Activated T-helper 2 cell treated with anti-CD3 and anti-CD28 coated beads, Interferon-gamma antibody, Interleukin-2, Interleukin-4, amounts not matched to agents 10 μg/mL and 5 μg/mL and 100 μg/mL, durations not matched to agents 14 hours and 24 hours and 36 hours (primary cell): Measurements from ENCODE around the gene IL1RAPL1. TPM values are rescaled to one million over a fixed set of nuclear protein-coding genes. Genes with fewer than 3 reads are reported as not detected.

Source experiments
- DNase-seq: peaks from one replicate; pipeline ENCODE4 v3.0.0; 2021; ENCODE audit warnings: low spot score
- H3K27ac Mint-ChIP-seq: one replicate; pipeline ENCODE4 v1.8.0; 2021; ENCODE audit warnings: mixed read lengths
- H3K27me3 Mint-ChIP-seq: one replicate; pipeline ENCODE4 v1.8.0; 2021; ENCODE audit warnings: low read depth, mixed read lengths
- H3K36me3 Mint-ChIP-seq: one replicate; pipeline ENCODE4 v1.8.0; 2021; ENCODE audit warnings: low read depth, mixed read lengths
- H3K4me1 Mint-ChIP-seq: one replicate; pipeline ENCODE4 v1.8.0; 2021; ENCODE audit warnings: low read depth, mixed read lengths
- H3K4me3 Mint-ChIP-seq: one replicate; pipeline ENCODE4 v1.8.0; 2021; ENCODE audit warnings: low read depth, mild to moderate bottlenecking, moderate library complexity, mixed read lengths
- H3K9me3 Mint-ChIP-seq: one replicate; pipeline ENCODE4 v1.8.0; 2021; ENCODE audit warnings: mixed read lengths
- intact Hi-C: fragments of 100-400 bp; cut with micrococcal nuclease; formaldehyde crosslinking; loops from one replicate; pipeline ENCODE4 v1.15.1; 2023
- total RNA-seq: library from RNA; stranded (reverse); gene quantifications from 2 replicates; pipeline ENCODE4 v1.2.3, GENCODE V29; 2022

IL1RAPL1 gene
- total RNA-seq, 1 donor from 2014 or later: not detected

- H3K9me3 Mint-ChIP-seq: peaks cover 15% of the 10 kb centered on the region
- no peaks in the 10 kb centered on the region for H3K4me1 Mint-ChIP-seq
- no peaks in the 10 kb centered on the region for H3K27me3 Mint-ChIP-seq
- no peak for DNase-seq
- H3K36me3 Mint-ChIP-seq: no peaks in the 10 kb centered on the region
- H3K27ac Mint-ChIP-seq: no peak overlapping the region
- no peak overlapping the region for H3K4me3 Mint-ChIP-seq
- intact Hi-C loops: no loop called here
Observed at GRCh38 chrX:28651186-28651585, 63.9 kb downstream of the IL1RAPL1 start.

DNA sequence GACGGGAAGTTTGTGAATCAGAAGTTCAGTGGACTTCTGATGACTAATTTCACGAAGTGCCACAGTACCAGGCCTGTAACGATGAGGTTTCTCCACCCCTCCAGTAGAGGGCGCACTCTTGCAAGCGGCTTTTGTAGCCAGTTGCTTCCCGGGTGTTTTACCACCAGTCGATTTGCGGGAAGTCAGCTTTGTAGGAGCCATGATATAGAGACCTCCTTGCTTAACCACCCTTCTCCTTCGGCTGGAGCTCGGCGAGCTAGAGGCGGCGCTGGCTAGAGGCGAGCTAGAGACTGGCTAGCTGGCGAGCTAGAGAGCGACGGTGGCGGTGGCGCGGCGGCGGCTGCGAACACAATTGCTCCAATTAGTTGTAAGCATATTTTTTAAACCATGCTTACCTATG is 72.0 kb downstream of the IL1RAPL1 start:
- Mint-ChIP-seq H3K4me3 (no peak overlapping the region), H3K27ac (no peak overlapping the region), H3K4me1 (no peaks in the 10 kb centered on the region), H3K36me3 (no peaks in the 10 kb centered on the region), H3K27me3 (no peaks in the 10 kb centered on the region), H3K9me3 (no peaks in the 10 kb centered on the region)
- DNase-seq: no peak
- intact Hi-C loops: no loop called here

DNA sequence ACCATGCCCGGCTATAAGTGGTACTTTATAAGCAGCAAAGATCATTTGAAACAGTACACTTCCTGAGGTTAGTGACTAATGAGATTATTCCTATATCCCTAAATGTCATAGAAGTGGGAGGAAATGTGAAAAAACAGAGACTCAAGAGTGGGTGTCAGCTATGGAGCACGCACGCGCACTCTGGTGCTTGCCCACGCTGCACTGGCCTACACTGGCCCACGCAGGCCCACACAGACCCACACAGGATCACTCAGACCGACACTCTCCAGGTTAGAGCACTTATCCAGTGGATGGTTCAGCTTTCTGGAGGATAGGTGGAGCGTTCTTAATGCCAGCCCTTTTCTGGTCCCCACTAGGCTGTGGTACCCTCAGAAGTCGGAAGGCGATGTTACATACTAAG is 78.5 kb downstream of the IL1RAPL1 start:
- no peaks in the 10 kb centered on the region for H3K9me3 Mint-ChIP-seq
- H3K36me3 Mint-ChIP-seq: no peaks in the 10 kb centered on the region
- intact Hi-C loops: no loop called here
- no peaks in the 10 kb centered on the region for H3K27me3 Mint-ChIP-seq
- no peak overlapping the region for H3K27ac Mint-ChIP-seq
- H3K4me3 Mint-ChIP-seq: no peak overlapping the region
- DNase-seq: no peak
- H3K4me1 Mint-ChIP-seq: no peaks in the 10 kb centered on the region

GRCh38 chrX:28668303-28668702 is 81.1 kb downstream of the IL1RAPL1 start:
- Mint-ChIP-seq H3K4me3 (no peak overlapping the region), H3K27me3 (no peaks in the 10 kb centered on the region), H3K36me3 (no peaks in the 10 kb centered on the region), H3K9me3 (no peaks in the 10 kb centered on the region), H3K27ac (no peak overlapping the region), H3K4me1 (no peaks in the 10 kb centered on the region)
- intact Hi-C loops: no loop called here
- DNase-seq: no peak

DNA sequence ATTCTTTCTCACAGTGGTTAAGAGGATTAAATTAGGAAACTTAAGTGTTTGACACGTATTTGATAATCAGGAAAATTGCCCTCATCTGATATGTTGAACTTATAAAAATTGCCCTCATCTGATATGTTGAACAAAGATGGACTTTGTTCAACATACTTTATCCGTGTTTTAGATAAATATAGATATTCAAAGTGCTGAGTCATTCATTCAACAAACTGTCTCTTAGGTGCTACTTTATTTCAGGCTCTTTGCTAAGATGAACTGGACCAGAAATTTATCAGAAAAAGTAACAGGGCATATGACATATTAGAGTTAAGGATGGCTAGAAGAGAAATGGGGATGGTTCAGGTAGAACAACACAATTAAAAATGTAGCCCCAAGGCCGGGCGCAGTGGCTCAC is 81.7 kb downstream of the IL1RAPL1 start:
- H3K27me3 Mint-ChIP-seq: no peaks in the 10 kb centered on the region
- H3K4me1 Mint-ChIP-seq: no peaks in the 10 kb centered on the region
- intact Hi-C loops: no loop called here
- H3K4me3 Mint-ChIP-seq: no peak overlapping the region
- no peak overlapping the region for H3K27ac Mint-ChIP-seq
- no peak for DNase-seq
- H3K9me3 Mint-ChIP-seq: no peaks in the 10 kb centered on the region
- no peaks in the 10 kb centered on the region for H3K36me3 Mint-ChIP-seq

DNA sequence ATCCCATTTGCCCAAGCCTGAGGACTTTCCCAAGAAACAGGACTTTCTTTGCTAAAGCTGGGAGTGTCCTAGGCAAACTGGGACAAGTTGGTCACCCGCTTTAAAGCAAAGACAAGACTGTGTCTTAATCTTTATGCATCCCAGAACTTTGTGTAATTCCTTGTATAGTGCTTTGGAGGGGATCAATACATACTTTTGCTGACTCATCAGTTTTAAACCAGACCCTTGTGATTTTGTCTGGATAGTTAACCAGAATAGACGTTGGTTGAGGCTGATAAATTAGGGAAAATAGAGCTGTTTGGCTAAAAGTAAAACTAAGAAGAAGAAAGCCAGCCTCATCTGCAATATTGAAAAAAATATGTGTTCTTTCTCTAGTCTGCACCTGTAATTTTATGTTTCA is 82.8 kb downstream of the IL1RAPL1 start:
- no peaks in the 10 kb centered on the region for H3K36me3 Mint-ChIP-seq

DNA sequence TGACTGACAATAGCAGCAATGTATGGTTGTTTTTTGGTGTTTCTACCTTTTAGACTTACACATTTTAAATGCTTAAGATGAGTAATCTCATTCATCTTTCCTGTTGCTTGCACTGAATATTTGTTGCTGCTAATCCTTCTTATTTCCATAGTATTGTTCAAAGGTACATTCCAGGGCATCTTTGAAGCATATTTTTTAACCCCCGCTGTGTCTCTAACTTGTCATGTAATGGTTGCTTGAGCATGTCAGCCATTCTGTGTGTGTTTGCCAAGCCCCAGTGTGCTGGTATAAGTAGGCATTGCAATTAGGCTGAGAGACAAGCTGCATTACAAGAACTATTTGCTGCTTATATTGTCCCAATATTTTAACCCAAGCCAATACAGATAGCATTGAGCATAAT is 87.9 kb downstream of the IL1RAPL1 start:
- H3K27me3 Mint-ChIP-seq: no peaks in the 10 kb centered on the region
- H3K9me3 Mint-ChIP-seq: no peaks in the 10 kb centered on the region
- no peak overlapping the region for H3K4me3 Mint-ChIP-seq
- DNase-seq: no peak
- H3K36me3 Mint-ChIP-seq: no peaks in the 10 kb centered on the region
- intact Hi-C loops: no loop called here
- no peaks in the 10 kb centered on the region for H3K4me1 Mint-ChIP-seq
- no peak overlapping the region for H3K27ac Mint-ChIP-seq

More for the DNA sequence above, 82.8 kb downstream of the IL1RAPL1 start:
- Mint-ChIP-seq H3K4me3 (no peak overlapping the region), H3K27me3 (no peaks in the 10 kb centered on the region), H3K4me1 (no peaks in the 10 kb centered on the region), H3K9me3 (no peaks in the 10 kb centered on the region), H3K27ac (no peak overlapping the region)
- intact Hi-C loops: no loop called here
- no peak for DNase-seq

- H3K36me3 Mint-ChIP-seq: no peaks in the 10 kb centered on the region
Observed at GRCh38 chrX:28693101-28693500, 105.9 kb downstream of the IL1RAPL1 start.

GRCh38 chrX:28697732-28698131 is 110.5 kb downstream of the IL1RAPL1 start:
- Mint-ChIP-seq H3K27me3 (no peaks in the 10 kb centered on the region), H3K27ac (no peak overlapping the region), H3K4me1 (no peaks in the 10 kb centered on the region), H3K4me3 (no peak overlapping the region), H3K9me3 (no peaks in the 10 kb centered on the region), H3K36me3 (no peaks in the 10 kb centered on the region)
- no peak for DNase-seq
- intact Hi-C loops: no loop called here

More at GRCh38 chrX:28693101-28693500, 105.9 kb downstream of the IL1RAPL1 start:
- no peak overlapping the region for H3K27ac Mint-ChIP-seq
- H3K4me3 Mint-ChIP-seq: no peak overlapping the region
- no peaks in the 10 kb centered on the region for H3K4me1 Mint-ChIP-seq
- H3K9me3 Mint-ChIP-seq: peaks cover 7% of the 10 kb centered on the region
- intact Hi-C loops: no loop called here
- no peaks in the 10 kb centered on the region for H3K27me3 Mint-ChIP-seq
- DNase-seq: no peak

DNA sequence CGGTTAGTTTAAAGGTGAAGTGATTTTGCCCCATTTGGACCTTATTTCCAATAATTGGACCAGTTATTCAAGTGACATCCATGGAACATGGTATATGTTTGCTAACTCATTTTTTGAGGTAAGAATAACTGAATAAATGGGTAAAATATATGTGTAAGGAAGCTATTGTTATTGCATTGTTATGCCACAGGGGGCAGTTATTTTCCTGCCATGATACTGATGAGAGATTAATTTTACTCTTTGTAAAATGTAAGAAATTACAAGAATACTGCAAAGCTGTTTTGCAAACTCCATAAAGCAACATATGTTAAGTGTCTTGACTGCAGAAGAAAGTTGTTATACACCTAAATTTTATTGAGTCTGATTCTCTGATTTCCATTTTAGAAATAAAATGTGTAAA is 114.0 kb downstream of the IL1RAPL1 start:
- DNase-seq: no peak
- Mint-ChIP-seq H3K27me3 (no peaks in the 10 kb centered on the region), H3K9me3 (peaks cover 4% of the 10 kb centered on the region), H3K36me3 (no peaks in the 10 kb centered on the region), H3K4me1 (no peaks in the 10 kb centered on the region), H3K4me3 (no peak overlapping the region), H3K27ac (no peak overlapping the region)
- intact Hi-C loops: no loop called here

GRCh38 chrX:28706964-28707363 is 119.7 kb downstream of the IL1RAPL1 start:
- intact Hi-C loops: no loop called here
- Mint-ChIP-seq H3K4me3 (no peak overlapping the region), H3K36me3 (no peaks in the 10 kb centered on the region), H3K9me3 (peaks cover 8% of the 10 kb centered on the region), H3K27ac (no peak overlapping the region), H3K4me1 (no peaks in the 10 kb centered on the region), H3K27me3 (no peaks in the 10 kb centered on the region)
- DNase-seq: no peak

DNA sequence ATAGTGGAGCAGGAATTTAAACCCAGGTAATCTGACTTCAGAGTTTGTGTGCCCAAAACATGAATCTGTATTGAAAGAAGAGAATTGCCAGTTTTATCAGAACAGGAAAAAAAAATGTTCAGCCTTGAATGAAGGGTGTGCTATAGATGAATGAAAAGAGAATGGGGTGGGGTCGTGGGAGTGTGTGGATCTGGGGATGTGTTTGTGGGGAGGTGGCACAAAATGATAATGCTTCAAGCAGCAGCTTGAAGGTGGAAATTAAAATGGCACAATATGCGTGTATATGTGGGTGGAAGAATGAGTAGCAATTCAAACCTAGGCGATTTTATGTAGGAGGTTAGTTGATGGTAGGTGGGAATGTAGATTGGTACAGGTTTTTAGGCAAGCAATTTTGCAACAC is 122.2 kb downstream of the IL1RAPL1 start:
- H3K27ac Mint-ChIP-seq: no peak overlapping the region
- H3K4me1 Mint-ChIP-seq: no peaks in the 10 kb centered on the region
- no peak for DNase-seq
- no peak overlapping the region for H3K4me3 Mint-ChIP-seq
- intact Hi-C loops: no loop called here
- peaks cover 10% of the 10 kb centered on the region for H3K9me3 Mint-ChIP-seq
- no peaks in the 10 kb centered on the region for H3K27me3 Mint-ChIP-seq
- no peaks in the 10 kb centered on the region for H3K36me3 Mint-ChIP-seq

DNA sequence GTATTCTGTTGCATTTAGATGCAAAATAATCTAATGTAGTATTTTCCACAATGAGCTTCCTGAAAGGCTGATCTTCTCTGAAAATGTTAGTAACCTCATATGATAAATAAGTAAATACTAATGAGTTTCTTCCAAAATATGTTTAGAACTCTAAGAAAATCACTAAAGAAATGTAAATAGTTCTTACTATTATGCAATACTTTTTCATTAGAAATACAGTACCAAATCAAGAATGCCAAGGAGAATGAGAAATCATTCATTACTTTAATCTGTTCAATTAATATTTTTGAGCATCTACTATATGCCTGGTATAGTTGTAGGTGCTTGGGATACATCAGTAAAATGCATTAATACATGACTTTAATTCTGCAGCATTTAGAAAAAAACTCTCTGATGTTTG is 130.6 kb downstream of the IL1RAPL1 start:
- H3K27me3 Mint-ChIP-seq: no peaks in the 10 kb centered on the region
- DNase-seq: no peak
- no peaks in the 10 kb centered on the region for H3K4me1 Mint-ChIP-seq
- H3K36me3 Mint-ChIP-seq: no peaks in the 10 kb centered on the region
- H3K4me3 Mint-ChIP-seq: no peak overlapping the region
- peaks cover 7% of the 10 kb centered on the region for H3K9me3 Mint-ChIP-seq
- no peak overlapping the region for H3K27ac Mint-ChIP-seq
- intact Hi-C loops: no loop called here

DNA sequence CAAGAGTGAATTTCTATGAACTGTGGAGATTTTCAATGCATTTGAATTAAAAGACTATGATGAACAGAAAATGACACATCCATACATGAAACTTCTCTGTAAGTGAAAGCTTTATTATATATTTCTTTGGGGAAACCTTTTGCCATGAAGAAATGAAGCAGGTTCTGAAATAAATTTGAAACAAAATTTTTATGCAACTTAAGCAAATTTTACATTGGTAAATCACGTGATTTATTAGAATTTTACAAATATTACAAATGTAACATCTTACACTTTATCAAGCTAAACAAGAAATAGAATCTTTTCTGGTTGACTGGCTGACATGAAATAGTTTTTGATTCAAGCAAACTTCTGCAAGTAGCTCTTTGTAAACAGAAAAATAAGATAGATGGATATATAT is 131.2 kb downstream of the IL1RAPL1 start:
- Mint-ChIP-seq H3K27me3 (no peaks in the 10 kb centered on the region), H3K36me3 (no peaks in the 10 kb centered on the region), H3K4me3 (no peak overlapping the region), H3K9me3 (peaks cover 7% of the 10 kb centered on the region), H3K4me1 (no peaks in the 10 kb centered on the region), H3K27ac (no peak overlapping the region)
- intact Hi-C loops: no loop called here
- DNase-seq: no peak
